Measurements from ENCODE around the gene HIRA. TPM values are rescaled to one million over a fixed set of nuclear protein-coding genes. Genes with fewer than 3 reads are reported as not detected.

Gene HIRA
- total and polyA plus RNA-seq, 4 donors, result 4.1 to 32.5 (median 23.0) TPM

DNA sequence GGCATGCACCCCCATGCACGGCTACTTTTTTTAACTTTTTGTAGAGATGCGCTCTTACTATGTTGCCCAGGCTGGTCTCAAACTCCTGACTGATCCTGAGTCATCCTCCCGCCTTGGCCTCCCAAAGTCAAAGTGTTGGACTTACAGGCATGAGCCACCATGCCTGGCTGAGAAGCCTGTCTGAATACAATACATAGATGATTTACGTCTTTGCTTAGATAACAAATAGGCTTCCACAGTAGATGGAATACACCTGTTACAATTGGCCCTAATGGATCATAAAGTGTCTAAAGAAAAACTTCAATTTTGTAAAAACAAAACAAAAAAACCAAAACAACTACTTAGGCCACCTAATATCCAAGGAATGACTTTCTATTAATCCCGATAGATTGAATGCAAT lies 127.0 kb downstream of the HIRA start:
- no peak for DNase-seq (ENCODE audit: low spot score)
- Histone ChIP-seq H3K36me3 (ENCODE audit: control insufficient read depth in 4 of 4, insufficient read depth in 3 of 4, low read depth in 1 of 4, low read length in 3 of 4) (no peaks in the 10 kb centered on the region), H3K4me1 (ENCODE audit: control insufficient read depth in 4 of 4, insufficient read depth in 4 of 4, low read length in 3 of 4) (no peaks in the 10 kb centered on the region), H3K9ac (ENCODE audit: low read depth in 1 of 2, low read length in 2 of 2) (no peak overlapping the region), H3K9me3 (ENCODE audit: control insufficient read depth in 4 of 4, low read length in 3 of 4) (no peaks in the 10 kb centered on the region), H3K4me3 (ENCODE audit: low read depth in 1 of 3, low read length in 3 of 3) (no peak overlapping the region), H3K27ac (ENCODE audit: low read depth in 1 of 2, low read length in 2 of 2) (no peak overlapping the region), H3K27me3 (ENCODE audit: control insufficient read depth in 4 of 4, insufficient read depth in 4 of 4, low read length in 3 of 4) (no peaks in the 10 kb centered on the region)
- TF ChIP-seq RXRA (IDR thresholded peaks at IDR 0.05), result no peak
- TF ChIP-seq TAF1 (conservative IDR thresholded peaks at IDR 0.05), result no peak
- no peak for TF ChIP-seq SP1 (IDR thresholded peaks at IDR 0.05)
- TF ChIP-seq CTCF (IDR thresholded peaks at IDR 0.05; ENCODE audit: low read depth, low read length, missing input control), result no peak
- no peak for TF ChIP-seq ZBTB33 (IDR thresholded peaks at IDR 0.05)
- TF ChIP-seq JUND (IDR thresholded peaks at IDR 0.05), result no peak
- 98% methylated on average over 5 of the region's 5 CpGs for WGBS

DNA sequence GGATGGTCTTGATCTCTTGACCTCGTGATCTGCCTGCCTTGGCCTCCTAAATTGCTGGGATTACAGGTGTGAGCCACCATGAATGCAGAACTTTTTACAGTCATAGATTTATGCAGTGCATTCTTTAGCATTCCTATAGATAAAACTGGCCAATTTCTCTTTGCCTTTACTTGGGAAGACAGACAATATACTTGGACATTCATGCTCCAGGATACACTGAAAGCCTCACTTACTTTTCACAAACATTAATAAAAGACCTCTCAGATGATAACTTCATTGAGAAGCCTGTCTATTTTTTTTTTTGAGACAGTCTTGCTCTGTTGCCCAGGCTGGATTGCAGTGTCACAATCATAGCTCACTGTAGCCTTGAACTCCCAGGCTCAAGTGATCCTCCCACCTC lies 127.7 kb downstream of the HIRA start:
- Histone ChIP-seq H3K9ac (ENCODE audit: low read depth in 1 of 2, low read length in 2 of 2) (no peak overlapping the region), H3K27me3 (ENCODE audit: control insufficient read depth in 4 of 4, insufficient read depth in 4 of 4, low read length in 3 of 4) (no peaks in the 10 kb centered on the region), H3K27ac (ENCODE audit: low read depth in 1 of 2, low read length in 2 of 2) (no peak overlapping the region), H3K4me3 (ENCODE audit: low read depth in 1 of 3, low read length in 3 of 3) (no peak overlapping the region), H3K9me3 (ENCODE audit: control insufficient read depth in 4 of 4, low read length in 3 of 4) (no peaks in the 10 kb centered on the region), H3K36me3 (ENCODE audit: control insufficient read depth in 4 of 4, insufficient read depth in 3 of 4, low read depth in 1 of 4, low read length in 3 of 4) (no peaks in the 10 kb centered on the region), H3K4me1 (ENCODE audit: control insufficient read depth in 4 of 4, insufficient read depth in 4 of 4, low read length in 3 of 4) (no peaks in the 10 kb centered on the region)
- TF ChIP-seq GABPA (IDR thresholded peaks at IDR 0.05 in 1 of 2, conservative IDR thresholded peaks at IDR 0.05 in 1 of 2) (no peak), HNF4A (conservative IDR thresholded peaks at IDR 0.05) (no peak), RAD21 (IDR thresholded peaks at IDR 0.05) (no peak), YY1 (IDR thresholded peaks at IDR 0.05) (no peak), NR2F2 (IDR thresholded peaks at IDR 0.05) (no peak), TAF1 (conservative IDR thresholded peaks at IDR 0.05) (no peak), RXRA (IDR thresholded peaks at IDR 0.05) (no peak), EGR1 (IDR thresholded peaks at IDR 0.05; ENCODE audit: low read depth in 2 of 2) (no peak), ZBTB33 (IDR thresholded peaks at IDR 0.05) (no peak), FOXA1 (IDR thresholded peaks at IDR 0.05) (no peak)
- WGBS, result 86% methylated on average over 1 of the region's 1 CpG
- no peak for DNase-seq (ENCODE audit: low spot score)

DNA sequence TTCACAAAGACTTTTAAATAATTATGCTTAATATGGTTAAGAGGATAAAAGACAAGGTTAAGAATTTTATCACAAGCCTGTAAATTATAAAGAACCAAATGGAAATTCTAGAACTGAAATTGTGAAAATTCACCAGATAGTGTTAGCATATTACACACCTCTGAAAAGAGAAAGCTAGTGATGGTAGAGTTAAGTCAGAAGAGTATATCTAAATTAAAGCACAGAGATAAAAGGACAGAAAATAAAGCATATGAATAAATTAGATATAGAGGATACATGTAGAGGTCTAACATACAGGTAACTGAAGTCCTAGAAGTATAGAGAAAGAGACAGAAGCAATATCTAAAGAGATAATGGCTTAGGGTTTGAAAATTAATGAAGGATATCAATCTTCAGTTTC lies 135.8 kb downstream of the HIRA start:
- no peak overlapping the region for H3K4me3 ChIP-seq (ENCODE audit: low read depth in 1 of 3, low read length in 3 of 3)
- no peak for DNase-seq (ENCODE audit: low spot score)
- no peak overlapping the region for H3K27ac ChIP-seq (ENCODE audit: low read depth in 1 of 2, low read length in 2 of 2)
- no peaks in the 10 kb centered on the region for H3K27me3 ChIP-seq (ENCODE audit: control insufficient read depth in 4 of 4, insufficient read depth in 4 of 4, low read length in 3 of 4)
- H3K36me3 ChIP-seq (ENCODE audit: control insufficient read depth in 4 of 4, insufficient read depth in 3 of 4, low read depth in 1 of 4, low read length in 3 of 4), result no peaks in the 10 kb centered on the region
- H3K9me3 ChIP-seq (ENCODE audit: control insufficient read depth in 4 of 4, low read length in 3 of 4), result no peaks in the 10 kb centered on the region
- H3K4me1 ChIP-seq (ENCODE audit: control insufficient read depth in 4 of 4, insufficient read depth in 4 of 4, low read length in 3 of 4), result peaks cover 1 to 16% (median 11%) of the 10 kb centered on the region in 4 donors
- H3K9ac ChIP-seq (ENCODE audit: low read depth in 1 of 2, low read length in 2 of 2), result no peak overlapping the region
- TF ChIP-seq ZBTB33 (IDR thresholded peaks at IDR 0.05) (no peak), SP1 (IDR thresholded peaks at IDR 0.05) (no peak), FOXA2 (IDR thresholded peaks at IDR 0.05) (no peak)
- TF ChIP-seq, protein P1, sequence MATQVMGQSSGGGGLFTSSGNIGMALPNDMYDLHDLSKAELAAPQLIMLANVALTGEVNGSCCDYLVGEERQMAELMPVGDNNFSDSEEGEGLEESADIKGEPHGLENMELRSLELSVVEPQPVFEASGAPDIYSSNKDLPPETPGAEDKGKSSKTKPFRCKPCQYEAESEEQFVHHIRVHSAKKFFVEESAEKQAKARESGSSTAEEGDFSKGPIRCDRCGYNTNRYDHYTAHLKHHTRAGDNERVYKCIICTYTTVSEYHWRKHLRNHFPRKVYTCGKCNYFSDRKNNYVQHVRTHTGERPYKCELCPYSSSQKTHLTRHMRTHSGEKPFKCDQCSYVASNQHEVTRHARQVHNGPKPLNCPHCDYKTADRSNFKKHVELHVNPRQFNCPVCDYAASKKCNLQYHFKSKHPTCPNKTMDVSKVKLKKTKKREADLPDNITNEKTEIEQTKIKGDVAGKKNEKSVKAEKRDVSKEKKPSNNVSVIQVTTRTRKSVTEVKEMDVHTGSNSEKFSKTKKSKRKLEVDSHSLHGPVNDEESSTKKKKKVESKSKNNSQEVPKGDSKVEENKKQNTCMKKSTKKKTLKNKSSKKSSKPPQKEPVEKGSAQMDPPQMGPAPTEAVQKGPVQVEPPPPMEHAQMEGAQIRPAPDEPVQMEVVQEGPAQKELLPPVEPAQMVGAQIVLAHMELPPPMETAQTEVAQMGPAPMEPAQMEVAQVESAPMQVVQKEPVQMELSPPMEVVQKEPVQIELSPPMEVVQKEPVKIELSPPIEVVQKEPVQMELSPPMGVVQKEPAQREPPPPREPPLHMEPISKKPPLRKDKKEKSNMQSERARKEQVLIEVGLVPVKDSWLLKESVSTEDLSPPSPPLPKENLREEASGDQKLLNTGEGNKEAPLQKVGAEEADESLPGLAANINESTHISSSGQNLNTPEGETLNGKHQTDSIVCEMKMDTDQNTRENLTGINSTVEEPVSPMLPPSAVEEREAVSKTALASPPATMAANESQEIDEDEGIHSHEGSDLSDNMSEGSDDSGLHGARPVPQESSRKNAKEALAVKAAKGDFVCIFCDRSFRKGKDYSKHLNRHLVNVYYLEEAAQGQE (IDR thresholded peaks at IDR 0.05), result no peak
